ENCODE results near the gene MPZL2. TPM values are rescaled to one million over a fixed set of nuclear protein-coding genes. Genes with fewer than 3 reads are reported as not detected.
"Not testable (repeated sequence)": the region's sequence is repeated elsewhere in the genome, so short reads cannot be mapped to it uniquely, and the experiment has no call there.

MPZL2 gene
- 226 TPM for total RNA-seq

DNA sequence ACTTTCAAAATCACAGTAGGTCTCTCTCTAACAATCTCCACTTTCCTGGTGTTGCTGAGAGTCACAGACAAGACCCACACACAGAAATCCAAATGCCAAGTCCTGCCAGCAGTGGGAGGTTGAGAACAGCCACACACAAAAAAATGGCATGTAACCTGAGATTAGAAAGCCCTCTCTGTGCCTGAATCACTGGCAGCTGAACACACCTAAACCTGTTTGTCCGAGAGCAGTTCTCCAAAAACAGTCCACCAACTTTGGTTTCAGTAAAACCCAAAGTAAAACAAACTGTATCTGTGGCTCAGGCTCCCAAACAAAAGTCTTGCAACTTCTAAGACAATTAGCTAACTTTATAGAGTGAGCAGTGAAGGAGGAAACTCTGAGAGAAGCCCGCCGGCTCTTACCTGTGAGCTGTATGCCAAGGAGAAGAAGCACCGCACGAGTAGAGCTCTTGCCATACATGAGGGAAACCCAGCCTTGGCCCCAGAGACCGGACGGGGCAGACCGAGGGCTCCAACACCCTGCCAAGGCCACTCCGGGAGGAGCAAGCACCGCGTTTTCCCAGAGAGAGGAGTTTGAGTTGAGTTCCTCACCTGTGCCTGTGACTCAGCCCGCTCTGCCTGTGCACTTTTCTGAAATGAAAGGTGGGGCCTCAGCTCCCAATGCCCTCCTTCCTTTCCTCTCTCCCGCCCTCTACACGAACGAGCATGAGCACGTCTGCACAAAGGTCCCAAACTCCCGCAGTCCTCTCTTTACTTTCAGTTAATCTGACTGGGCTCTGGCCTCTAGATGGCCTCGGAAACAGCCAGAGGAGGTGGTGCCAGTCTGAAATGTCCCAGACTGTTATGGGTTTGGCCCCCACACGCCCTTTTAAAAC, at the start of gene MPZL2:
Gene MPZL2 (minus strand): TSS at position 603 of the 874 bp plus-strand sequence. CDS start 144 bp downstream, at position 459.
- peak; percentile 89 for DNase-seq (ENCODE audit: low spot score)

DNA sequence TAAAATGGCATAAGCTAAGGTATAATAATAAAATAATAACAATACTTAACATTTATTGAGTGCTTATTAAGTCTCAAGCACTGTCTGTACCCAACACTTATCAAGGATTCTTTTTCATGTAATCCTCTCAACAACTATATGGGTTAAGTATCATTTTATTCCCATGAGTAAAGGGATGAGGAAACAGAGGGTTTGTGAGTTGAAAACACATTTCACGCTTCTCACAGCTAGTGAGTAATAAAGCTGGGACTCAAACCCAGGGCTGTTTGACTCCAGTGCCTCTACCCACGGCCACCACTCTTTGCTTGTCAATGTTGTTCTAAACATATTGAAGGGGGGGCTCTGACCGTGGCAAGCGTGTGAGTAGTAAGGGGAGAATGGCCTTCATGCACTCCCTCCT, 49.1 kb upstream of the MPZL2 start:
- no peak for DNase-seq (ENCODE audit: low spot score)

DNA sequence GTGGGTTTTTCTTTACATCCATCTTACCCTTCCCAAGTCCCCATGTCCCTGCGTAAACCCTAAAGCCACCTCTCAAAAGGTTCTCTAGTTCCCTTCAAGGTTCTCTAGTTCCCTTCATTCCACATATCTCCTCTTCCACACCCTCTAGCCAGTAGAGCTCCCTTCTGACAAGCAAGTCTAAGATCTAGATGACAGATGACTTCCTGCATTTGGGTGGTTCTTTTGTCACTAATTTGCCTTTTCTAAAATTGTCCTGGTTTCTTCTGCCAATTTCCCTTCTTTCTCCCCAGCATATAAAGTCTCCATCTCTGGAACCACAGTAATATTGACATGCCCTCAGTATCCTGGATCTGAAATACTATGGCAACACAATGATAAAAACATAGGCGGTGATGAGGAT, 48.2 kb upstream of the MPZL2 start:
- no peak for DNase-seq (ENCODE audit: low spot score)

DNA sequence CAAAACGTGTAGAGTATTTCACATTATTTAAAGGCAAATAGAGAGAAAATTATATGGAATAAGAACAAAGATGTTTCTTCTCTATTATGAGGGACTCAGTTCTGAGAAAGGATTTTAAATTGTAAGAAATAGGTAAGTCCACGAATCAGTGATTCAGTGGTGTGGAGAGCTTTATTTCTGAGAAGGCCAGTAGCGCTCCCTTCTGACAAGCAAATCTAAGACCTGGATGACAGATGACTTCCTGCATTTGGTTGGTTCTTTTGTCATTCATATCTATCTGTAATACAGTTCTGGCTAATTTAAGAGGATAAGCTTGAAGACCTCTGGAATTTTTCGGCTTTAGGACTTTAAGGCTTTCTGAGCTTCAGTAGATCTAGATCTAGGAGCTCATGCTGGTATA, 47.4 kb upstream of the MPZL2 start:
- no peak for DNase-seq (ENCODE audit: low spot score)

DNA sequence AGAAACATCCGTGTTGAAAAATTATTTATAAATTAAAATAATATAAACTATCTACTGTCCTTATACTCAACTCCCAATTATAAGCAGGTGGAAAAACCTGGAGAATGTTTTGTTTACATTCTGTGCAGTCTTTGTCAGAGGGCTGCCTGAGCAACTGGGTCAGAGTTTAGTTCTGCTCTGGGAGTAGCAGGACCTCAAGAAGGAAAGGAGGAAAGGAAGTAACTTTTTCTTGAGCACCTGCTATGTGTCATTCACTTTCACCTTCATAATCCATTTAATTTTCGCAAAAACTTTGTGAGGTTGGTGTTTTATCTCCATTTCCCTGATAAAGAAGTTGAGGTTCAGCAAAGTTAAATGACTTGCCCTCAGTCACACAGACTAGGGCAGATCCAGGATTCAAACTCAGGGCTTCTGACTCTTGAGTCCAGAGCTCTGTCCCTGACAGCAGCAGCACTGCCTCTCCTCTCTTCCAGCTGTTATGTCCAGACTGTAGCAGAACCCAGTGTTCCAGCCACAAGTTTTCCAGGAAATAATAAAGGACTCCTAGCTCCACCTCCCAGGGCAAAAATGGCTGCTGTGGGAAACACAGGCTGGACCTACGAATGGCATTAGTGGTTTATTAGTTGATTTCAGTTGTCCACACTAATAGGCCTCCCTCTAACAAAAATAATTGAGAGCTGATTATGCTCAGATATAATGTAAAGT, 46.8 kb upstream of the MPZL2 start:
- no peak for DNase-seq (ENCODE audit: low spot score)

DNA sequence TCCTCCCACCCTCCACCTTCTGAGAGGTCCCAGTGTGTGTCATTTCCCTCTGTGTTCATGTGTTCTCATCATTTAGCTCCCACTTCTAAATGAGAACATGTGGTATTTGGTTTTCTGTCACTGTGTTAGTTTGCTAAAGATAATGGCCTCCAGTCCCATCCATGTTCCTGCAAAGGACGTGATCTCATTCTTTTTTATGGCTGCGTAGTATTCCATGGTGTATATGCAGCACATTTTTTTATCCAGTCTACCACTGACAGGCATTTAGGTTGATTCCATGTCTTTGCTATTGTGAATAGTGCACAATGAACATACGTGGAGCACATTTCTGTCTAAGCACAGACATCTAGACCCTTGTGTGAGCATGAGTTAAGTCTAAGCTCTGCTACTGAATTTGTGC, 46.2 kb upstream of the MPZL2 start:
- DNase-seq (ENCODE audit: low spot score): no peak

DNA sequence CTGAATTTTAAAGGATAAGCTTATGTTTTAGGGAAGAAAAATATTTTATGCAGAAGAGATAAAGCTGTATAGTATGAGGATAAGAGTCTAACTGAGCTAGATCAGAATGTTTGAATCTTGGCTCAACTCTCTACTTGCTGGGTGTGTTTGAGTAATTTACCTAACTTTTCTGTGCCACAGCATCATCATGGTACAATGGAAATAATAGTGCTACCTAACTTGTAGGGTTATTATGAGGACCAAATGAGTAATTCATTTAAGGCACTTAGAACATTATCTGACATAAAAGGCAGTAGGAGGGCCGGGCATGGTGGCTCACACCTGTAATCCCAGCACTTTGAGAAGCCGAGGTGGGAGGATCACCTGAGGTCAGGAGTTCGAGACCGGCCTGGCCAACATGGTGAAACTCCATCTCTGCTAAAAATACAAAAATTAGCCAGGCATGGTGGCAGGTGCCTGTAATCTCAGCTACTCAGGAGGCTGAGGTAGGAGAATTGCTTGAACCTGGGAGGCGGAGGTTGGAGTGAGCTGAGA, 45.0 kb upstream of the MPZL2 start:
- not testable (repeated sequence) for DNase-seq (ENCODE audit: low spot score)

DNA sequence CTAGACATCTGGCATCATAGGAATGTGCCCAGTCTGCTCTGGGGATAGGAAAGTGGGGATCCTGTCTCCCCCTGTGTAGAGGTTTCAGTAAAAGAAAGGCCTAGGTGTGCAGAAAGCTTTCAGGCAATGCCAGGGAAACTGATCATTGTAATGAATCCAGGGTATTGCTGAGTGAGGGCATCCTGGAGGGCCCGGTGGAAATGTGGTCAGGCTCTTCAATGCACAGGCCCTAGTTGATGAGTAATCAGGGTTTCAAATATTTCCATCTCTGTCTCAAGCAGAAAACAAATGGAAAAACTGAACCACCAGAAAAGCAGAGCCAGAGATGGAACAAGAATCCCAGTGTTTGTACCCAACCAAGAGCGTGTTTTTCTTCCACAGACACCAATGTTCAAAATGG, 42.5 kb upstream of the MPZL2 start:
- DNase-seq (ENCODE audit: low spot score): no peak

DNA sequence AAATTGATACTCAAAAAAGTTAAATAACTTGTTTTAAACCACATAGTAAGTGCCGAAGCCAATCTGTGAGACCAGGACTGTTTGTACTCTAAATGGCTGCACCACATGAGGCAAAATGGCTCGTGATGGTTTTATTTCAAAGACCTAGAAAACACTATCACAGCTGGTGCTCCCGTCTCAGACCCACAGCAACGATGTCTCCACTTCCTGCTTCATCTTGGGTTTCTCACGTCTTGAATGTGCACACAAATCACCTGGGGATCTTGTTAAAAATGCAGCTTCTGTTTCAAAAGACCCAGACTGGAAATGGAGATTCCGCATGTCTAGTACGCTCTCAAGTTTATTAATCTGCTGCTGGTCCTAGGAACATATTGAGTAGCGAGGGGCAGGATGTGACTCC, 41.6 kb upstream of the MPZL2 start:
- DNase-seq (ENCODE audit: low spot score): no peak

DNA sequence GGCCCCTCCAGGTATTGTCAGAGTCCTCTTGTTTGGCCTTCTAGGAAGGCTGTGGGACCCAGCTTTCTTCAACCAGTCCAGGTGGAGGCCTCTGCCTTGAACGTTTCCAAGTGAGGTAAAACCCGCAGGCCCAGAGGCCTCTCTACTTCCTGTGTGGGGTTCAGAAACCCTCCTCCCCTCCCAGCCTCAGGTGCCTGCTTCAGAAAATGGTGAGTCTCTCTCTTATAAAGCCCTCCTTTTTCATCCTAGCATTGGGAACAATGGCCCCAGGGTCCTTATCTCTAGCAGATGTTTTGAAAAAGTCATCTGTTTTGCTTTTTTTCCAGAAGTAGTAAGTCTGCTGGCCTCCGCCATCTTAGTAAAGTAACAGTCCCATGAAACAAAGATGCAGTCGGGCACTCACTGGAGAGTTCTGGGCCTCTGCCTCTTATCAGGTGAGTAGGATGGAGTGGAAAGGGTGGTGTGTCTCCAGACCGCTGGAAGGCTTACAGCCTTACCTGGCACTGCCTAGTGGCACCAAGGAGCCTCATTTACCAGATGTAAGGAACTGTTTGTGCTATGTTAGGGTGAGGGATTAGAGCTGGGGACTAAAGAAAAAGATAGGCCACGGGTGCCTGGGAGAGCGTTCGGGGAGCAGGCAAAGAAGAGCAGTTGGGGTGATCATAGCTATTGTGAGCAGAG, 40.6 kb upstream of the MPZL2 start, which contains the start of gene CD3E:
Gene CD3E (plus strand): TSS at position 163 of the 681 bp plus-strand sequence. CDS start 223 bp downstream, at position 386.
- no peak for DNase-seq (ENCODE audit: low spot score)

DNA sequence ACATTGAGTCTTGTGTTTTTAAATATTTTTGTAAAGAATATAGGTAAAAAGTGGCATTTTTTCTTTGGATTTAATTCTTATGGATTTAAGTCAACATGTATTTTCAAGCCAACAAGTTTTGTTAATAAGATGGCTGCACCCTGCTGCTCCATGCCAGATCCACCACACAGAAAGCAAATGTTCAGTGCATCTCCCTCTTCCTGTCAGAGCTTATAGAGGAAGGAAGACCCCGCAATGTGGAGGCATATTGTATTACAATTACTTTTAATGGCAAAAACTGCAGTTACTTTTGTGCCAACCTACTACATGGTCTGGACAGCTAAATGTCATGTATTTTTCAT, 40.1 kb upstream of the MPZL2 start:
- DNase-seq (ENCODE audit: low spot score): no peak

DNA sequence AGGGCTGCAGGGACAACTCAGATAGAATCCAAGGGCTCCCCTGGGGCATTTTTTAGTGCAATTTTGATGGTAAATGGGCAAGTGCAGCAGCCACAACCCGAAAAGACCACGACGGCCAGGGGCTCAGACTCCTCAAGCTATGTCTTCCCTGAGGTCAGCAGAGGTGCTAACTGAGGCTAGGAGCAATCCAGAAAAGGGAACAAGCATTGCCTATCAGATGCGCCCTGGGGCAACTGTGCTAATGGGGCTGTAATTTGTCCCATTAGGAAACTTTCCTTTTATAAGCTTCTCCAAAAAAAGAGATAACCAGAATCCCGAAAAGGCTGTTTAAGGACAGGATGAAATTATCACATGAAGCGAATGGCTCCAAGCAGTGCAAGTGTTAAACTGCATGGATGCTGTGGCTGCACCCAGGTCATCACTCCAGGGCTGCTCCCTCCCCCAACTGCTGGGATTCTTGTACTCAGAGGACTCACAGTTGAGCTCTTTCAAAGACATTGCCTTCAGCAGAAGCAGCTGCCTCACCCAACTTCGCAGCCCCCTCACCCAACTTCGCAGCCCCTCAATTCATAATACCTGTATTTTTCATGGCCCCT, 37.6 kb upstream of the MPZL2 start:
- no peak for DNase-seq (ENCODE audit: low spot score)

DNA sequence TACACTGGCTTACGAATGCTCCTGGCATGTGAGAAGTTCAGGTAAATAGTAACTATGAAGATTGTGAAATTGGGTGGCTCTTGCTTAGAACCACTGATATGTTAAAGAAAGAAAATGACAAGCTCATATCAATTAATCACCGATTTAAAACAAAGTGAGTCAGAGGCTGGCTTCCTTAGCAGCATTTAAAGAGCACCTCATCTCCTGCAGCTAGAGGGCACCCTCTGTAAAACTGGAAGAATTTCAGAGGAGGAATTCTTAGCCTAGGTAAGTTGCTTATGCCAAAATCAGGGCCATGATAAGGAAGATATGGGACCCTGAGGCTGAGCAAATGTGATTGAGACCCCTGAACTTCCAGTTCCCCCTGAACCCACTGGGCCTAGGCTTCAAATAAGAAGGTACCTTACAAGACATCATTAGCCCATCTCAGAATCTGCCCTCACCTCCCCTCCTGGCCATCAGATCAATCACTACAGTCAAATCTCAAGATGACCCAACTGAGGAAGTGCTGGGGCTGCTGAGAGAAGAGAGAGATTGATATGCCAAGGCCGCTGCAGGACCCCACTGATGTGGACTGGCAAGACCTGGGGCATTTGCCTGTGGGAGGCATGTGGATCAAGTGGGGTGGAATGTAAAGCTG, 31.8 kb upstream of the MPZL2 start:
- DNase-seq (ENCODE audit: low spot score): peak; percentile 55

DNA sequence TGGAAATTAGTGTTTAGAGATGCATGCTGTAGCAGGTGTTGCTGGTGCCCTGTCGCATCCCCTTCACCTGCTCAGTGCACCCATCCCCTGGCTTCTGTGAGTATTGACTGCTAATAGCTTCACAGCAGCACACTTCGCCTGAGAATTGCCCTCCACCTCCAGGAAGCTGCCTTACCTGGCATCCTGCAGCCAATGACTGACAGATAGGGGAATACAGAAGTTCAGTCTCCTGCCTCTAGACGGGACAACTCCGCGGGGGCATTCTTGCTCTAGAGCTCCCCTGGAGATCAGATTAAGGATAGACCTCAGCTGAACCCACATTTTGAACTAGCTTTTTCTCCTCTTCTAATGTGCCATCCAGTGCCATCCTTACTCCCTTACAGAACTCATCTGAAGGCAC, 31.1 kb upstream of the MPZL2 start:
- DNase-seq (ENCODE audit: low spot score): no peak

DNA sequence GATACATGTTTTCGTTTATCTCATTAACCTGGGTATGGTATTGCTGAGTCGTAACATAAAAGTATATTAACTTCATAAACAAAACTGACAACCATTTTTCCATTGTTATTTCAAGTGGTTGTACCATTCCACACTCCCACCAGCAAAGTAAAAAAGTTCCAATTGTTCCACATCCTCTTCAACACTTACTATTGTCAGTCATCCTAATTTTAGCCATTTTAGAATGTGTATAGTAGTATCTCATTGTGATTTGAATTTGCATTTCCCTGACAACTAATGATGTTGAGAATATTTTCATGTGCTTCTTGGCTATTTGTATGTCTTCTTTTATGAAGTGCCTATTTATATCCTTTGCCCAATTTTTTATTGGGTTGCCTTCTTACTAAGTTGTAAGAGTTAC, 30.0 kb upstream of the MPZL2 start:
- DNase-seq (ENCODE audit: low spot score): no peak

DNA sequence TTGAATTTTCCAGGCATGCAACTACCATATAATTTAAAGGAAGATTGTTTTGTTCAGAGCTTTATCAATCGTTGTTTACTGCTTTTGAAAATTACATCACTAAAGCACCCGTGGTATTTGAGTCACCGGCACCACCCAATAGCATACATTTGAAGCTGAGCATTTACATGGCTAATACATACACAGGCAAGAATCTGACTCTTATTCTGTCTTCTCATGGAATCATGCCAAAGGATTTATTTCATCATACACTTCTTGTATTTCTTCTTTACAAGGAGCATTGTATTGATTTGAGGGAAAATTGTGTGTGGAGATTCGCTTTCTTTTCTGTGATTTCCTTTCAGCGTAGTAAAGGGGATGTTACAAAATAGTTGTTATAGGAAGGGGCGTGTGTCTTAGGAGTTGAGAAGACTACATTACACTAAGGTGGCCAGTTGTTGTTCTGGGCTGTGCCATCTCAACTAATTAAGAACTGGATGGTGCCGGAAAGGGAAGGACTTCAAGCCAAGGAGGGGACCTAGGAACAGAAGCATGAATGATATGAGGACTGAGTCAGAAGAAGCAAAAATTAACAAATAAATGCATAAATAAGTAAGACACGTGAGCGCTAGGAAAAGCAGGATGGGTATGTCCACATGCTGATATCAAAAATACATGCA, 27.5 kb upstream of the MPZL2 start:
- no peak for DNase-seq (ENCODE audit: low spot score)

DNA sequence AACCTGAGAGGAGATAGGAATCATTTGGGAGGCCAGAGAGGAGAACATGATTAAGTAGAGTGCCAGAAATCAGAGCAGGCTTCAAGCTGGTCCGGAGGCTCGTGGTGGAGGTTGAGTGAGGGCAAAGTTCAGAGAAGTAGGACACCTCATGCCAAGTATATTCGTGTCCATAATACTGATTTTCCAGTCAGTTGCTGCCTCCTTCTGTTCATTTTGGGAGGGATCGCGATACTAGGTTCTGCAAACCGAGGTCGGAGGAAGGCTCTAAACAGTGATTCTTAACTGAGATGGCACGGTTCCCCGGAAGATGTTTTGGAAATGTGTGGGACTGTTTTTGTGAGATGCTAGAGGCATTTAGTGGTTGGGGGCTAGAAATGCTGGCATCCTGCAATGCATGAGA, 26.8 kb upstream of the MPZL2 start:
- DNase-seq (ENCODE audit: low spot score): peak; percentile 47

DNA sequence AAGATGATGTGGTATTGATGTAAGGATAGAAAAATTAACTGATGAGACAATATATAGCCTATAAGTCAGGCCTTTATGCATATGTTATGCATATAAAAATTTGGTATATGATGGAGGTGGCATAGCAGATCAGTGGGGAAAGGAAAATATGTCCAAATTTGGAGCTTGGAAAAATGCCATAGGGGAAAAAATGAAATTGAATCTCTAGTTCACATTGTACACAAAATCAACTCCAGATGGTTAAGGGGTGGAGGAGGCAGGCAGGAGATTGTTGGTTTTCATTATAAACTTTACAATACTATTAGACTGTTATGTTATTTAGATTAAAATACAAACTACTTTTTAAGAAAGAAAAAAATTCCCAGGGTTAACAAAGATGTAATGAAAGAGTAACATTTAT, 25.3 kb upstream of the MPZL2 start:
- no peak for DNase-seq (ENCODE audit: low spot score)

DNA sequence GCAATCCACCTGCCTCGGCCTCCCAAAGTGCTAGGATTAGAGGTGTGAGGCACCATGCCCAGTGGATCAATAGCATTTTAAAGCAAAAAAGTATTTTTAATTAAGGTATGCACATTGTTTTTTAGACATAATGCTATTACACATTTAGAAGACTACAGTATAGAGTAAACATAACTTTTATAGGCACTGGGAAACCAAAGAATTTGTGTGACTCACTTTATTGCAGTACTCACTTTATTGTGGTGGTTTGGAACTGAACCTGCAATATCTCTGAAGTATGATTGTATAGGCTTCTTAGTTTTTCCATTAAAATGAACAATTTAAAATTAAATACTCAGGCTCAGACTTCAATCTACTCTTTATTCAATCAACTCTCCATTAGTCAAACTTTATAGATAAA, 22.9 kb upstream of the MPZL2 start:
- no peak for DNase-seq (ENCODE audit: low spot score)

DNA sequence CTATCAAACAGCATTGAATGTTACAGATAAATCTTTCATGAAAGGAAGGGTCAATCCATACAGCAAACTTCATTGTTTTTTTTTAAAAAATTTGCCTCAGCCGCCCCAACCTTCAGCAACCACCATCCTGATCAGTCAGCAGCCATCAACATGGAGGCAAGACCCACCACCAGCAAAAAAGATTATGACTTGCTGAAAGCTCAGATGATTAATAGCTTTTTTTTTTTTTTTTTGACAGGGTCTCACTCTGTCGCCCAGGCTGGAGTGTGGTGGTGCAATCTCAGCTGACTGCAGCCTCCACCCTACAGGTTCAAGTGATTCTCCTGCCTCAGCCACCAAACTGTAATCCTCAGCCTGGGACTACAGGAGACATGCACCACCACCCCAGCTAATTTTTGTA, 22.4 kb upstream of the MPZL2 start:
- DNase-seq (ENCODE audit: low spot score): no peak

DNA sequence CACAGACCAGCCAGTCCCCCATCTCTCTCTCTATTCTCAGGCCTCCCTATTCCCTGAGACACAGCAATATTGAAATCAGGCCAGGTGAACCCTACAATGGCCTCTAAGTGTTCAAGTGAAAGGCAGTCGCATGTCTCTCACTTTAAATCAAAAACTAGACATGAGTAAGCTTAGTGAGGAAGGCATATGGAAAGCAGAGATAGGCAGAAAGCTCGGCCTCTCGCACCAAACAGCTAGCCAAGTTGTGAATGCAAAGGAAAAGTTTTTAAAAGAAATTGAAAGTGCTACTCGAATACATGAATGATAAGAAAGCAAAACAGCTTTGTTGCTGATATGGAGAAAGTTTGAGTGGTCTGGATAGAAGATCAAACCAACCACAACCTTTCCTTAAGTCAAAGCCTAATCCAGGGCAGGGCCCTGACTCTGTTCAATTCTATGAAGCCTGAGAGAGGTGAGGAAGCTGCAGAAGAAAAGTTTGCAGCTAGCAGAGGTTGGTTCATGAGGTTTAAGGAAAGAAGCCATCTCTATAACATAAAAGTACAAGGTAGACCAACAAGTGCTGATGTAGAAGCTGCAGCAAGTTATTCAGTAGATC, 19.8 kb upstream of the MPZL2 start:
- no peak for DNase-seq (ENCODE audit: low spot score)

All from ureter (tissue), 1 donor.